Measurements from ENCODE around the gene SYT1. TPM values are rescaled to one million over a fixed set of nuclear protein-coding genes. Genes with fewer than 3 reads are reported as not detected.

Gene SYT1
- total RNA-seq, 2 experiments from 2014 or later = not detected

GRCh38 chr12:79296871-79297270, 432.3 kb downstream of the SYT1 start:
- H3K4me1 ChIP-seq (ENCODE audit: insufficient read depth, low read length, poor library complexity, severe bottlenecking) = no peaks in the 10 kb centered on the region
- H3K9me2 ChIP-seq (ENCODE audit: insufficient read depth, low read length) = no peaks in the 10 kb centered on the region
- no peaks in the 10 kb centered on the region for H4K20me1 ChIP-seq (ENCODE audit: insufficient read depth, low read length)
- no TSS peak for BruUV-seq (replicated peaks)
- H3K9me3 ChIP-seq (ENCODE audit: low read length) = no peaks in the 10 kb centered on the region
- DNase-seq (ENCODE audit: low spot score) = no peak
- H3K4me3 ChIP-seq (ENCODE audit: low read depth, low read length, poor library complexity, severe bottlenecking) = no peak overlapping the region
- H2AFZ ChIP-seq (ENCODE audit: low read length) = no peak overlapping the region
- ChIA-PET POLR2A (no interaction called here), CTCF (ENCODE audit: unreplicated experiment) (no interaction called here)
- H3K4me2 ChIP-seq (ENCODE audit: low read length) = no peak overlapping the region
- H3K36me3 ChIP-seq (ENCODE audit: insufficient read depth, low read length) = no peaks in the 10 kb centered on the region
- intact Hi-C loops (cut with micrococcal nuclease; ENCODE audit: unreplicated experiment) = no loop called here
- no peak overlapping the region for H3K27ac ChIP-seq (ENCODE audit: low read depth, low read length, poor library complexity, severe bottlenecking)
- no peaks in the 10 kb centered on the region for H3K79me2 ChIP-seq (ENCODE audit: insufficient read depth, low read depth, low read length)
- TF ChIP-seq CTCF (conservative IDR thresholded peaks at IDR 0.05; ENCODE audit: low read length) (no peak), EZH2phosphoT487 (IDR thresholded peaks at IDR 0.05; ENCODE audit: borderline replicate concordance, low read depth, low read length) (no peak)

GRCh38 chr12:79298506-79298905, 433.9 kb downstream of the SYT1 start:
- Histone ChIP-seq H4K20me1 (ENCODE audit: insufficient read depth, low read length) (no peaks in the 10 kb centered on the region), H3K79me2 (ENCODE audit: insufficient read depth, low read depth, low read length) (no peaks in the 10 kb centered on the region), H3K4me3 (ENCODE audit: low read depth, low read length, poor library complexity, severe bottlenecking) (no peak overlapping the region), H3K4me1 (ENCODE audit: insufficient read depth, low read length, poor library complexity, severe bottlenecking) (no peaks in the 10 kb centered on the region), H3K36me3 (ENCODE audit: insufficient read depth, low read length) (no peaks in the 10 kb centered on the region), H3K9me2 (ENCODE audit: insufficient read depth, low read length) (no peaks in the 10 kb centered on the region), H3K9me3 (ENCODE audit: low read length) (no peaks in the 10 kb centered on the region), H3K4me2 (ENCODE audit: low read length) (no peak overlapping the region), H3K27ac (ENCODE audit: low read depth, low read length, poor library complexity, severe bottlenecking) (no peak overlapping the region), H2AFZ (ENCODE audit: low read length) (no peak overlapping the region)
- intact Hi-C loops (cut with micrococcal nuclease; ENCODE audit: unreplicated experiment) = no loop called here
- no TSS peak for BruUV-seq (replicated peaks)
- no peak for TF ChIP-seq EZH2phosphoT487 (IDR thresholded peaks at IDR 0.05; ENCODE audit: borderline replicate concordance, low read depth, low read length)
- TF ChIP-seq CTCF (conservative IDR thresholded peaks at IDR 0.05; ENCODE audit: low read length) = no peak
- ChIA-PET POLR2A (no interaction called here), CTCF (ENCODE audit: unreplicated experiment) (no interaction called here)
- DNase-seq (ENCODE audit: low spot score) = no peak

- no peak overlapping the region for H2AFZ ChIP-seq (ENCODE audit: low read length)
- no peak for DNase-seq (ENCODE audit: low spot score)
- H3K9me3 ChIP-seq (ENCODE audit: low read length) = no peaks in the 10 kb centered on the region
- intact Hi-C loops (cut with micrococcal nuclease; ENCODE audit: unreplicated experiment) = no loop called here
- ChIA-PET CTCF (ENCODE audit: unreplicated experiment) (no interaction called here), POLR2A (no interaction called here)
- no peak overlapping the region for H3K27ac ChIP-seq (ENCODE audit: low read depth, low read length, poor library complexity, severe bottlenecking)
- H3K4me1 ChIP-seq (ENCODE audit: insufficient read depth, low read length, poor library complexity, severe bottlenecking) = no peaks in the 10 kb centered on the region
- no peaks in the 10 kb centered on the region for H4K20me1 ChIP-seq (ENCODE audit: insufficient read depth, low read length)
- H3K36me3 ChIP-seq (ENCODE audit: insufficient read depth, low read length) = no peaks in the 10 kb centered on the region
- no peaks in the 10 kb centered on the region for H3K79me2 ChIP-seq (ENCODE audit: insufficient read depth, low read depth, low read length)
- no peaks in the 10 kb centered on the region for H3K9me2 ChIP-seq (ENCODE audit: insufficient read depth, low read length)
- TF ChIP-seq EZH2phosphoT487 (IDR thresholded peaks at IDR 0.05; ENCODE audit: borderline replicate concordance, low read depth, low read length) = no peak
- no peak for TF ChIP-seq CTCF (conservative IDR thresholded peaks at IDR 0.05; ENCODE audit: low read length)
- BruUV-seq (replicated peaks) = no TSS peak
- H3K4me2 ChIP-seq (ENCODE audit: low read length) = no peak overlapping the region
- no peak overlapping the region for H3K4me3 ChIP-seq (ENCODE audit: low read depth, low read length, poor library complexity, severe bottlenecking)
Observed at GRCh38 chr12:79299447-79300198, 435.0 kb downstream of the SYT1 start.

All from OCI-LY7 (cell line).